Activated CD8-positive, alpha-beta memory T cell treated with anti-CD3 and anti-CD28 coated beads for 4 hours (primary cell): ENCODE measurements around the gene HSPA1L.
"Not testable (repeated sequence)": the region's sequence is repeated elsewhere in the genome, so short reads cannot be mapped to it uniquely, and the experiment has no call there.

Experiments
- DNase-seq, 2 donors: peaks; one replicate each; pipeline ENCODE4 v3.0.0-alpha.2; 2020; ENCODE audit warnings: low read depth in 2 of 2

The HSPA1L gene

DNA sequence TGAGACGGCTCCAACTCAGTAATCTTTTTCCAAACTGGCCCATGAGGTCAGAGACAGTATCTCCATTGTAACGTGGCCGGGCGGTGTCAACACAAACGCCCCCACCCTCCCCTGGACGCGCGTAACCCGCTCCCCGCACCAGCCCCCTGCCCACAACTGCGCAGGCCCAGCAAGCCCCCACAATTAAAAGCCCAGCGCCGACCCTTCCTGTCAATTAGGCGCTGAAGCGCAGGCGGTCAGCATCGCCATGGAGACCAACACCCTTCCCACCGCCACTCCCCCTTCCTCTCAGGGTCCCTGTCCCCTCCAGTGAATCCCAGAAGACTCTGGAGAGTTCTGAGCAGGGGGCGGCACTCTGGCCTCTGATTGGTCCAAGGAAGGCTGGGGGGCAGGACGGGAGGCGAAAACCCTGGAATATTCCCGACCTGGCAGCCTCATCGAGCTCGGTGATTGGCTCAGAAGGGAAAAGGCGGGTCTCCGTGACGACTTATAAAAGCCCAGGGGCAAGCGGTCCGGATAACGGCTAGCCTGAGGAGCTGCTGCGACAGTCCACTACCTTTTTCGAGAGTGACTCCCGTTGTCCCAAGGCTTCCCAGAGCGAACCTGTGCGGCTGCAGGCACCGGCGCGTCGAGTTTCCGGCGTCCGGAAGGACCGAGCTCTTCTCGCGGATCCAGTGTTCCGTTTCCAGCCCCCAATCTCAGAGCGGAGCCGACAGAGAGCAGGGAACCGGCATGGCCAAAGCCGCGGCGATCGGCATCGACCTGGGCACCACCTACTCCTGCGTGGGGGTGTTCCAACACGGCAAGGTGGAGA lies at the start of gene HSPA1L, which contains the start of gene HSPA1A:
TSS of gene HSPA1L (minus strand) at position 259 of the 814 bp plus-strand sequence. CDS start 3,311 bp downstream, outside the sequence.
TSS of gene HSPA1A (plus strand) at position 519 of the 814 bp plus-strand sequence. CDS start at position 733, 214 bp downstream.
- DNase-seq = peak; percentile 49

DNA sequence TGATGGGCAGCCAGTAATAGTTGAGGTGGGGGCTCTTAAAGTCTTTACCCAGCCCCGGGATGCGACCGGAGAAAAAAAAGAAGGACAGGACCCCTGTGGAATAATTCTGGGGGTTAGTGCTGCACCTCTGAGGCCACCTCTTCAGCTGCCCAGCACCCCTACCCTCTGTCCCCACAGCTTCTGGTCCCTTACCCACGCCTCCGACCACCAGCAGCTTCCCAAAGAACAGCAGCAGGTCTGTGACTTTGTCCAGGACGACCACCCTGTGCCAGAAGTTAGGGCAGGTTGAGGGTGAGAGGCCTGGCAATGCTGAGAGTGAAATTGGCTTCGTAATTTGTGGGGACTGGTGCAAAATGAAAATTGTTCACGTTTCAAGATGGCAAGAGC lies 49.7 kb upstream of the HSPA1L start:
- DNase-seq = no peak

- not testable (repeated sequence) for DNase-seq
These were observed 49.1 kb upstream of the HSPA1L start for GRCh38 chr6:31864123-31864562.

DNA sequence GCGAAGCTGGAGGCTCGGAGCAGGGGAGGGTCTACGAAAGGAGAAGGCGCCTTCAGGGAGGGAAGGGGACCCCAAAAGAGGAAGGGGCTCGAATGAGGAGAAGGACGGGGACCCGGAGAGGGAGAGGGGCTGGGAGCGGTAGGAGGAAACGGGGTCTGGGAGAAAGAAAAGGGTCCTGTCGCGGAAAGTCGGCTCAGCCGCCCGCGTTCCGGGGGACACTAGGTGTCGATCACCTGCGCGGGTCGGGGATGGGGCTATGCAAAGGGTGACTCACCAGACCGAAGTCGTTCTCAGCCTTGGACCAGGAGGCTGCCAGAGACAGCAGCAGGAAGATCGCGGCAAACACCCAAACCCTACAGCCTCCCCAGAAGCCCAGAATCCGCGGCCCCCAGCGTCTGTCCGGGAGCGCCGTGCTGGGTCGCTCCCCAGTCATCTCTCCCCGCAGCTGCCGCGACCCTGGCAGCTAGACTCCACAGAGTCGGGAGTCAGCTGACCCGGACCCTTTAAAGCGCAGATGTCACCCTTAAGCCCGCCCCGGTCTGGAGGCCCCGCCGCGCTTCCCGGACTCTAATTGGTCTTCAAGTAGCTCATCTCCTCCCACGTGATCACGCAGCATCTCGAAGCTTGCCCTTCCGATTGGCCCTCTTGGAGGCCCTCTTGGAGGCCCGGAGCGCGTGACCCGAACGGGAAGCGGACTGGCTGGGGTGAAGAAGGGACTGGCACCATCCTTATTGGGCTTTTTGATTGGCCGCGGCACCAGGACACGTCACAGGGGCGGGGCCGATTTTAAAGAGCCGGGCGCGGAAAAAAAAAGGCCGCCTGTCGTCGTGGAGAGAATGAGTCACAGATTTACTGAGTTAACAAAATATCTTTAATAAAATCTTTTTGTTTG lies 47.5 kb upstream of the HSPA1L start, which contains the start of gene NEU1:
TSS of gene NEU1 (minus strand) at position 478 of the 892 bp plus-strand sequence. CDS start at position 433, 45 bp downstream.
- peak; percentile 97 to 100 for DNase-seq

DNA sequence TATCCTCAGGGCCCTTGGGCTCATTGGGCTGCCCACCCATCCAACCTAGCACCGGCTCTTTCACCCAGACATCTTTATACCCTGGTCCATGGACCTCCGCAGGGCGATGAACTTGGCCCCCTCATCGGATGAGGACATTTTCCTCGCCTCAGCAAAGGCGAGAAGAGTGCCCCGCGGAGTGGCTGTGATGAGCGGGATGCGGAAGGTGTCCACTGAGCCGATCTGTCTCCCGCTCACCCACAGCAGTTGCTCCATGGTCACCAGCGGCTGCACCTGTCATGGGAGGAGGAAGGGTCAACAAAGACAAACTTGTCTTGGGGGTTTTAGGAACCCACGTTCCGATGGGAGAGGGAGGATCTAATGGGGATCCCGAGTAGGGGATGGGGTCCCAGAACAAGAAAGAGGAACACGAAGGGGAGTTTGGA lies 46.8 kb upstream of the HSPA1L start:
- no peak for DNase-seq

DNA sequence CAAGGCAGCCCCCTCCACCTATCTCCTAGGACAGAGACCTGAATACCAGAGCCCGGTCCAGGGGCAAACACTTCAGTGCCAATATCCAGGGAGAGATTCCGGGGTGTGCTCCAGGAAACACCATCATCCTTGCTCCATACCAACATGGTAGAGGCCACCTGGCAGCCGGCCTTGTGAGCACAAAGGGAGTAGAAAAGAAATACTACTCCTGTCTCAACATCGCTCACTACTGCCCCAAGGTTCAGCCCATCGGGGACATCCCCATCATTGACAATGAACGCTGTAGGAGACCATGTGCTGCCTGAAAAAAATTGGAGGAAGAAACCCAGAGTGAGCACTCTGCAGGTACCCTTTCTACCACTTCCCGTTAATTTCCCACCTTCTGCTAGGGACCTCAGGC lies 46.1 kb upstream of the HSPA1L start:
- DNase-seq = no peak

- no peak for DNase-seq
These were observed 45.3 kb upstream of the HSPA1L start for GRCh38 chr6:31860349-31860748.

- DNase-seq = no peak
These were observed 44.8 kb upstream of the HSPA1L start for GRCh38 chr6:31859923-31860322.

GRCh38 chr6:31858707-31859106 lies 43.6 kb upstream of the HSPA1L start:
- DNase-seq = no peak

DNA sequence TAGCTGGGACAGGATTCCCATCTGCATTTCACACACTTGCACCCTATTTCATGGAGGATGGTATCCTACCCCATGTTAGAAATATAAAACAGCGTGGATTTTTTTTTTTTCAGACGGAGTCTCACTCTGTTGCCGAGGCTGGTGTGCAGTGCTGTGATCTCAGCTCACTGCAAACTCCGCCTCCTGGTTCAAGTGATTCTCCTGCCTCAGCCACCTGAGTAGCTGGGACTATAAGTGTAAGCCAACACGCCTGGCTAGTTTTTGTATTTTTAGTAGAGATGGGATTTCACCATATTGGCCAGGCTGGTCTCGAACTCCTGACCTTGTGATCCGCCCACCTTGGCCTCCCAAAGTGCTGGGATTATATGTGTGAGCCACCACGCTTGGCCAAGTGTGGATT lies 42.7 kb upstream of the HSPA1L start:
- not testable (repeated sequence) for DNase-seq

DNA sequence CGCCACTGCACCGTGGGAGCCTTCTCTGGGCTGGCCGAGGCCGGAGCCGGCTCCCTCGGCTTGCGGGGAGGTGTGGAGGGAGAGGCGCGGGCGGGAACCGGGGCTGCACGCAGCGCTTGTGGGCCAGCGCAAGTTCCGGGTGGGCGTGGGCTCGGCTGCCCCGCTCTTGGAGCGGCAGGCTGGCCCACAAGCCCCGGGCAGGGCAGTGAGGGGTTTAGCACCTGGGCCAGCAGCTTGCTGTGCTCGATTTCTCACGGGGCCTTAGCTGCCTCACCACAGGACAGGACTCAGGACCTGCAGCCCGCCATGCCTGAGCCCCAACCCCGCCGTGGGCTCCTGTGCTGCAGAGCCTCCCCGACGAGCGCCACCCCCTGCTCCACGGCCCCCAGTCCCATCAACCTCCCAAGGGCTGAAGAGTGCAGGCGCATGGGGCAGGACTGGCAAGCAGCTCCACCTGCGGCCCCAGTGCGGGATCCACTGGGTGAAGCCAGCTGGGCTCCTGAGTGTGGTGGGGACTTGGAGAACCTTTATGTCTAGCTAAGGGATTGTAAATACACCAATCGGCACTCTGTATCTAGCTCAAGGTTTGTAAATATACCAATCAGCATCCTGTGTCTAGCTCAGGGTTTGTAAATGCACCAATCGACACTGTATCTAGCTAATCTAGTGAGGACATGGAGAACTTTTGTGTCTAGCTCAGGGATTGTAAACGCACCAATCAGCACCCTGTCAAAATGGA lies 37.1 kb upstream of the HSPA1L start:
- DNase-seq = not testable (repeated sequence)

- DNase-seq = no peak
These were observed 36.4 kb upstream of the HSPA1L start for GRCh38 chr6:31851485-31851832.

DNA sequence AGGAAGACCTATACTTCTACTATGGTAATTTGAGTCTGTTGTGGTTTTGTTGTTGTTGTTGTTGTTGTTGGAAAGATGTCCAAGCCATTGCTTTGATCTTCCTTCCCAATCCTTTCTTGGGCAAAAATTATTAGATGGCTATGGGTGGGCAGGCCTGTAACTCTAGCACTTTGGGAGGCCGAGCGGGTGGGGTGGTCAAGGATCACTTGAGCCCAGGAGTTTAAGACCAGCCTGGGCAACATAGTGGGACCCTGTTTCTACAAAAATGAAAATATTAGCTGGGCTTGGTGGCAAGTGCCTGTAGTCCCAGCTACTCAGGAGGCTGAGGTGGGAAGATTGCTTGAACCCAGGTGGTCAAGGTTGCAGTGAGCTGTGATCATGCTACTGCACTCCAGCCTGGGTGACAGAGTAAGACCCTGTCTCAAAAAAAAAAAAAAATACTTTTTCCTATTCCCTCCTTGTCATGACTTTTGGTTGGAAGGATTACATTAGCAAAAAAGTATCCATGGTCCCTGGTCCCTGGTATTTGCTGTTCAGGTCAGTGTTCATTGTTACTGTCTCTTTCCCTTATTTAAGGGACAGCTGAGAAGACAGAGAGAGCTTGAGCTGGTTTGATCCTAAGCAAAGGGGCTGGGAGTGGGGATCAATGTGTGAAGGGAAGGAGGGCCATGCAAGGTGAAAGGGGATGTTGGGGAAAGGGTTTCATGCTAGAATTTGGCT lies 35.8 kb upstream of the HSPA1L start:
- DNase-seq = no peak

DNA sequence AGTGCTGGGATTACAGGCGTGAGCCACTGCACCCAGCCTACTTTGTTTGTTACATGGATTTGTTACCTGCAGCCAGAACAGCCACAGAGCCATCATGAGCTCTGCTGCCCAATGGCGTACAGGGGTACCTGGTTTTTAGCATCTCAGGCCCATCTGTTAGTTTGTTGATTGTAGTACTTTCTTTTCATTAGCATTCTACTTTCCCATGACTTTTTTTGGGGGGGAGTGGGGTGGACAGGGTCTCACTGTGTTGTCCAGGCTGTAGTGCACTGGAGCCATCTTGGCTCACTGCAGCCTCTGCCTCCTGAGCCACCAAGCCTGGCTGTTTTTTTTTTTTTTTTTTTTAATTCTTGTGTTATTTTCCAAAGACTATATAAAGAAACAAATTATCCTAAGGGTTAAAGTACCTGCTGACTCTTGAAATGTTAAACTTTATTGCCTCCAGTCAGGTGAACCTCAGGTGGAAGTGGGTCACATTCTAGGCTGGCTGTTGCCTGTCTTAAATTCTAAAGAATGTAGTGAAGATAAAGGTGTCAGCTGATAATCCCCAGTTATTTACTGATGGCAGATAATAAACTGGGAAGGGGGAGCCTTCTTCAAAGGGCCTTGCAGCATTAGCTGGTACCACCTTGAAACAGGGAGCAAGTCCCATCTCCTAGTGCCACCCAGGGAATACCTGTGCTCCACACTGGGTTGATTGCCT lies 32.3 kb upstream of the HSPA1L start:
- no peak for DNase-seq

GRCh38 chr6:31844507-31844906 lies 29.4 kb upstream of the HSPA1L start:
- no peak for DNase-seq

- DNase-seq = no peak
These were observed 27.0 kb upstream of the HSPA1L start for GRCh38 chr6:31842053-31842452.

- DNase-seq = not testable (repeated sequence)
These were observed 24.7 kb upstream of the HSPA1L start for GRCh38 chr6:31839779-31840126.

GRCh38 chr6:31838968-31839367 lies 23.9 kb upstream of the HSPA1L start:
- DNase-seq = no peak

GRCh38 chr6:31838114-31838553 lies 23.1 kb upstream of the HSPA1L start:
- not testable (repeated sequence) for DNase-seq

- no peak for DNase-seq
These were observed 22.5 kb upstream of the HSPA1L start for GRCh38 chr6:31837369-31838113.
